GM19468 (cell line): ENCODE measurements around the gene PPOX.
A peak's percentile ranks its signal among the peaks of the same experiment; 100 is the strongest.

Source experiments
- ATAC-seq: cut with Tn5 transposase; IDR thresholded peaks from one replicate; pipeline ENCODE4 v1.9.1; 2021; ENCODE audit warnings: mild to moderate bottlenecking, moderate library complexity, moderate number of reproducible peaks; ENCODE audit not compliant: unreplicated experiment; ENCODE audit errors: extremely low read depth

Gene PPOX

DNA sequence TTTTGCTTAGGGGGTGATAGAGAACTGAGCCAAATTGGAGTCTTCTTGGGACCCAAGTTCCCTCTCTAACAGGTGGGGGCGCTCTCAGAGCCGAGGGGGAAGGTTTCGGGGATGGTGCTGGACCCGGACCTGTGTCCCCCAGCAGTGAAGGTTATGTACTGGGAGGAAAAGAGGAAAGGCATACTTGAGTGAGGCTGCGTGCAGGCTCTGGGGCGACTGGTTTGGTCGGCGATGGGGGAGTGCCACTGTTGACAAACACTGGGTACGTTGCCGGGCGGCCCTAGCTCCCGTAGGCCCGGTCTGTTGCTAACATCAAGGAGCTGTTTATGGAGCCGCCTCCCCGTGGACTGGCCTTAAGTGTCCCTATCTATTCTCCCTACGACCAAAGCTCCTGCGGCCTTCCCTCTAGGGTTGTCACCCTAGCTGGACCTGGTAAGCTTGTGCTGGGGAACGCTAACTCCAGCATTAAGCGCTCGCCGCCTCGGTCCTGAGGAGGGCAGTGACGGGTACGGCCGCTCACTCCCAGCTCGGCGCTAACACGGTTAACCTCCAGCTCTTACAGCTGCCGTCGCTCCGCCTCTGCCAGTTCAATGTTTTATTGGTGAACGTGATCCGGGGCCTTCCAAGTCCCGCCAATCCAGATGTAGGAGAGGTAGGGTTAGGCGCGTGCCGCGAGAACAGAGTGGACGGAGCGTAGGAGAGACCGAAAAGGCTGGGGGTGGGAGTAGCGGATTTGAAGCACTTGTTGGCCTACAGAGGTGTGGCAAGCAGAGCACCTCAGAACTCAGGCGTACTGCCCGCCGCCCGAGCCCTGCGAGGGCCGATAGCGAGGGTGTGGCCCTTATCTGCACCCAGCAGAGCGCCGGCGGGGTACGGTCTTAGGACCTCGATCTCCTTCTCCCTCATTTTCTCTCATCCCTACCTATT is at the start of gene PPOX:
TSS of gene PPOX (plus strand) at position 685 of the 927 bp plus-strand sequence. CDS start 422 bp downstream, outside the sequence.
- peak; percentile 94 for ATAC-seq

DNA sequence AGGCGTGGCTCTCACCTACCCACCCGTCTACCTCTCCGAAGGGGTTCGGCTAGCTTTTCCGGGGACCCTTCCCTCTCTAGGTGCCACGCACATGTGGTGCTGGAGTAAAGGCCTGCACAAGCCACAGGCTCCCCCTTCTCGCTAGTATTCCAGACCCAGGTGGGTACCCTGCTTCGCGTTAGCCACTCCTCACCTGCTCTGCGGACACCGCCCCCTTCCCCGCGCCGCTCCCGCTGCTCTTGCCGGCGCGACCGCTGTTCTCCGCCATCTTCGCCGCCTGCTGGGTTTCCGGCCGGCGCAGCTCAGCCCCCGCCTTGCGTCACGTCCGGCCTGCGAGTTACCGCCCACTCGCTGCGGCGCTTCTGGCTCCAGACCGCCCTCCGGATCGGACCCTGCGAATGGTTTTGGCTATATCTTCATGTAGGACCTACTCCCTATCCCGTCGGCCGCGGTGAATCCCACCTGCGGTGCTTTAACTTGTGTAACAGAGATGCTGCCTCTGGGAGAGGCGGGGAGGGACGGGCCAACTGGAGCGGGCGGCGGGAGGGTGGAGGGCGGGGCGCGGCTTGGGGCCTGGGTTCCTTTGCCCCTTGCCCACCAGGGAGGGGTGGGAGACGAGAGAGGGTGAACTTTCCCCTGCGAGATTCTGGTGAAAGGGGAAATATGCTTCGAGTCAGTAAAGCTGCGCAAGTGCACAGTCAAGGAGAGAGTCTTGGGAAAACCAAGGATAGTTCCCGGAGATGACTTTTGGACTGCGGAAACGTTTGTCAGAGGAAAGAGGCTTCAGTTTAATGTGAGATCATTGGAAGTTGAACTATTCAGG is 48.3 kb upstream of the PPOX start, which contains the start of the genes NIT1 and PFDN2:
TSS of gene NIT1 (plus strand) at position 347 of the 823 bp plus-strand sequence. CDS start at position 419, 72 bp downstream.
TSS of gene PFDN2 (minus strand) at position 279 of the 823 bp plus-strand sequence. CDS start at position 268, 11 bp downstream.
- no peak for ATAC-seq

DNA sequence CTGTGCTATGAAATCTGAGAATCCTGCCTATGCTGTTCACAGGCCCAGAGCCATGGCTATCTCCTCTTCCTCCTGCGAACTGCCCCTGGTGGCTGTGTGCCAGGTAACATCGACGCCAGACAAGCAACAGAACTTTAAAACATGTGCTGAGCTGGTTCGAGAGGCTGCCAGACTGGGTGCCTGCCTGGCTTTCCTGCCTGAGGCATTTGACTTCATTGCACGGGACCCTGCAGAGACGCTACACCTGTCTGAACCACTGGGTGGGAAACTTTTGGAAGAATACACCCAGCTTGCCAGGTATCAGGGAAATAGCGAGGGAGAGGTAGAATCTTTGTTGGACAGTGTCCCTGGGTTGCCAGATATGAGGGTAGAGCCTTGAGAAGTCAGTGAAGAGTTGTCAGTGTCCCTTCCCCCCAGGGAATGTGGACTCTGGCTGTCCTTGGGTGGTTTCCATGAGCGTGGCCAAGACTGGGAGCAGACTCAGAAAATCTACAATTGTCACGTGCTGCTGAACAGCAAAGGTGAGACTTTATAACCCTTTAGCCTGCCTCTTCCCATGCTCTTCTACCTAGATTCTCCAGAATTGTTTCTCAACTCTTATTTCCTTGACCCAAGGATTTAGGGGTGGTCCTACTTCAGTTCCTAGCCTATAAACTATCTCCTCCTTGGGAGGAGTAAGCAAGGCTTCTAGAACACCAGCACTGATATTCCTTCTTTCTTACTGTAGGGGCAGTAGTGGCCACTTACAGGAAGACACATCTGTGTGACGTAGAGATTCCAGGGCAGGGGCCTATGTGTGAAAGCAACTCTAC is 46.9 kb upstream of the PPOX start:
- ATAC-seq, result peak; percentile 22

DNA sequence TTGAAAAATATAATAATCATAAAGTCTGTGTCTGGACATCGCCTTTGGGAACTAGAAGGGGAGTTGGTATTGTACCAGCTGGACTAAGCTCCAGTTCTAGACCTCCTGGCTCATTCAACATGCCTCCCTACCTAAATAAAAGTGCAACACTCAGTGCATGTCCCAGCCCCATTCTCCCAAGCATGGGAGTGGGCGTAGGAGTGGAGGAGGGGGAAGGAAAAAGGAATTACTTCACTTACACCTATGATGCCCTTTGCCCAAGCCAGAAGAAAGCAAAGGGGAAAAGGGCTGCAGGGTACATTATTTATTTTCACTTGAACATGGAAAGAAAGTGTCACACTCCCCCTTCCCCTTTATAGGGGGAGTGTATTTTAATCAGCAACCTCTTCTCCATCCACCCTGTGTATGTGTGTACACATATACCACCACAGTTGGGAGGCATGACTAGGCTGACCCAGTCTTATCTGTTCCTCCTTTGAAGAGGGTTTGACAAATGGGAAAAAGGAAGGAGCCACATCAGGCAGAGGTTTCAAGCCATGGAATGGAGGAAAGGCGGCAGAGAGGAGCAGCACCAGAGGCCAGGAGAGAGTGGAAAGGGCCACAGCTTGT is 45.1 kb upstream of the PPOX start:
- ATAC-seq, result no peak

DNA sequence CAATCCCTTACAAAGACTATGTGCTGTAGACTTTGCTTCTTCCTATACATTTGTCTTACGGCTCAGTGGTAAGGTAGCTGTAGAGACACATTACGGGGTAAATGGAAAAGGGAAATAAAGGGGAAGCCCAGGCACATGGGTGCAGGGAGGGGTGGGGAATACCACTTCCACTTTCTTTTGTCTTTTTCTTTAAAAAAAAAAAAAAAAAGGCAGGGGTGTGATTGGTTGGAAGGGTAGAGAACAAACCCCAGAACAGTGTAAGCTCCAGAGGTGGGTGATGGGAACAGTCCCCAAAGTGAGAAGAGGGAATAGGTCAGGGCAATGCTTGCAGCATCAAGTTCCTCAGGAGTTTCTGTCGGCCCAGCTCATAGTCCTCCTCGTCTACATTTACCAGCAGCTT is 44.4 kb upstream of the PPOX start:
- no peak for ATAC-seq

DNA sequence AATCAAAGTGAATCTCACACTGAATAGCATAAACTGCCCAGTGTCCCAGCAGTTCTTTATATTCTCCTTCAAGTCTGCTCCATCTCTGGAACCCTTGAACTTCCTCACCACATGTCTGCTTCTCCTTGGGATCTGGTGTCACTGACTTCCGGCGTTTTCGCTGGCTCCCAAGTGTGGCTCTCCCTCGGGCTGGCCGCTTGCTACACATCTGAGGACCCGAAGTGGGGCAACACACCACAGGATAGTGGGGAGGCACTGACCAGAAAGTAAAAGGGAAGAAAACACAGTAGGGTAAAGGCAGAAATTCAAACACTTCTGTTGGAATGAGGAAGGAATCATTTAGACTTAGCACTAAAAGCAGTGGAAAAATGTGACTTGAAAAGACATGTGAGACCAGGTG is 43.3 kb upstream of the PPOX start:
- ATAC-seq, result no peak

DNA sequence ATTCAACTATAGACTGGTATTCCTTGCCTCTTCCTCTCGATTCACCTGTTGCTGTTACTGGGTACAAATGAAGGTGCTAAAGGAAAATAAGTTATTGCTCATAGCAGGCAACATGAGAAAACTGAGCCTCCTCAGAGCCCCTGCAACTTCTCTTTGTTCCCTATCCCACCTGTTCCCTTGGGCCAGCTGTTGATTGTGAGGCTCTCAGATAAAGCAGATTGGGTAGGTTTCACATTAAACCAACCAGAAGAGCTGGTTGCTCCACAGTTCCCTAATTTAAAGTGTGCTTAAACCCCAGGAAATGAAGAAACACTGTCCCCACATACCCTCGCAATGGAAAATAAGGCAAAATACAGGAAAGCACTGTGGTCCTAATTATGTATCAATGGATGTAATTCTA is 38.6 kb upstream of the PPOX start:
- no peak for ATAC-seq

DNA sequence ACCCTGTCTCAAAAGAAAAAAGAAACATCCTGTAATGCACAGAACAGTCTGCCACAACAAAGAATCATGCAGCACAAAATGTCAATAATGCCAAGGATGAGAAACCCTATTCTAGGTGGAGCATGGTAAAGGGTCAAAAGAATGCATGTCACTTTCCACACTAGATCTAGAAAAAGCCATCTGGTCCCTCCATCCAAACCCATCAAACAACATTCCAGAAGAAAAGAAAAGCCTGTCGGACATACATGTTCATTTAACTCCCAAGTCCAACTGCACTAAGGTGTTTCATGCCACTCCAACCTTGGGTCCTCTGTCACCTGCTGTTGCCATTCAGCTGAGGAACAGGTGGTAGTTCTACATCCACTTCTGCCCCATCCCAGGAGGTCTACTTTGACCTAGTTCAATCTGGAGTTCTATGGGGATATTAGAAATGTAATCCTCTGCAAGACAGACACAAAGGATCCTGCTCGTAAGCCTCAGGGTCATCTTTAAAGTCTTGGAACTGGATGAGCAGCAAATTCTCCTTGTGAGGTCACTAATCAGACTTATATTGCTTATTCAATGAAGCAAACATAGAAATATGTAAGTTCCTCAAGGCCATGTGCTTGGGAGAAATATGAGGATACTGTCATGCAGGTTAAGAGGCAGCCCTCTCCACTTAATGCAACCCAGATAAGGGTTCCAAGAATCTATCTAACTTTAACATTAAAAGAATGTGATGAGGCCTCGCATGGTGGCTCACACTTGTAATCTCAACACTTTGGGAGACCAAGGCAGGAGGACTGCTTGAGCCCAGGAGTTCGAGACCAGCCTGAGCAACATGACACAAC is 37.4 kb upstream of the PPOX start:
- ATAC-seq, result no peak

DNA sequence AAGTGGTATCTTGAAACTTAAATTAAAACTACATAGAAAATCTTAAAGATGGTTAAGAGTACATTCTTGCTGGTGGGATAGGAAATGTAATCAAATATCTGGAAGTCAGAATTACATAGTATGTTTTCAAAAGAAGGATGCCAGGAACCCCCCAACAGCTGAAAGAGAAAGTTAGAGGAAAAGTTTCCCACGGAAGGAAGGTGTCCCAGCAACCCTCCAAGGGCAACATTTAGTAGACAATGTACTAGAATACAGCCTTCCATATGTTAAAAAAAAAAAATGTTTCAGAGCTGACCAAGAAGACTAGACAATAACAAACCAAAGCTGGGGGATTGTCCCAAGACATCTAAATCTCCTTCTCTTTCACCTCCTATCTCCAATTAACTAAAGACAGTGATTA is 36.0 kb upstream of the PPOX start:
- ATAC-seq, result no peak

DNA sequence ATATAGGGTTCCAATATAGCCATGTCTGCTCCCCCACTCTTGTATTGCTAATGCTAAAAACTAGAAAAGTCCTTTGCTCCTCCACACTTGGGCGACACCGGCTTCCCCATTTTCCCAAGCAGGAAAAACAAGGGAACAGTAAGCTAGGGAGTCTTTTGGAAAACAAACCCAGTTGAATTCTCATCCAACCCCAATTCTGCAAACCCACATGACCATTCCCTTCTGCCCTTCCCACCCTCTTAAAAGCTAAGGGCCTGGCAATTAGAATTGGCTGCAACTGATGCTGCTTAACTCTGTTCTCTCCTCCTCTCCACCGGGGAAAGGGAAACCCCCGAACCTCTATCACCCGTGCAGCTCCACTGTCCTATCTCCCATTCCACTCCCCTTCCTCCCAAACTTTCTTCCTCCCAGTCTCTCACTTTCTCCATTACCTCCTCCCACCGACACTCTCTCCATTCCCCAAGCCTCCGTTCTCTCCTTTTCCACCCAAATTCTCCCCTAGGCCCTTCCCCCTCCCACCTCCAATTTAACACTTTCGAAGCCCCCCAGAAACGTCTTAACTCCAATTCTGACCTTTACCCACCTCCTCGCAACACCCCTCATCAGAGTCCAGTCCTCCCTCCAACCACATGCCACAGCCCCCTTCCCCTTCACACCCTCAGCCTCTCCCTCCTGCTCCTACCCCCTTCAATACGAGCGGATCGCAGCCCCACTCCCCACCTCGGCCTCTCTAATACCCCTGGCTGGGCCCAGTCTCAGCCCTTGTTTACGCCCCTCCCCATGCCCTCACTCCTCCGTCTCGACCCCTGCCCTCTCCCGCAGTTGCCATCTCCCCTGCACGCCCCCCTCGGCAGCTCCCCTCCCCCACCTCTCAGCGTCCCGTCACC is 34.5 kb upstream of the PPOX start:
- no peak for ATAC-seq

DNA sequence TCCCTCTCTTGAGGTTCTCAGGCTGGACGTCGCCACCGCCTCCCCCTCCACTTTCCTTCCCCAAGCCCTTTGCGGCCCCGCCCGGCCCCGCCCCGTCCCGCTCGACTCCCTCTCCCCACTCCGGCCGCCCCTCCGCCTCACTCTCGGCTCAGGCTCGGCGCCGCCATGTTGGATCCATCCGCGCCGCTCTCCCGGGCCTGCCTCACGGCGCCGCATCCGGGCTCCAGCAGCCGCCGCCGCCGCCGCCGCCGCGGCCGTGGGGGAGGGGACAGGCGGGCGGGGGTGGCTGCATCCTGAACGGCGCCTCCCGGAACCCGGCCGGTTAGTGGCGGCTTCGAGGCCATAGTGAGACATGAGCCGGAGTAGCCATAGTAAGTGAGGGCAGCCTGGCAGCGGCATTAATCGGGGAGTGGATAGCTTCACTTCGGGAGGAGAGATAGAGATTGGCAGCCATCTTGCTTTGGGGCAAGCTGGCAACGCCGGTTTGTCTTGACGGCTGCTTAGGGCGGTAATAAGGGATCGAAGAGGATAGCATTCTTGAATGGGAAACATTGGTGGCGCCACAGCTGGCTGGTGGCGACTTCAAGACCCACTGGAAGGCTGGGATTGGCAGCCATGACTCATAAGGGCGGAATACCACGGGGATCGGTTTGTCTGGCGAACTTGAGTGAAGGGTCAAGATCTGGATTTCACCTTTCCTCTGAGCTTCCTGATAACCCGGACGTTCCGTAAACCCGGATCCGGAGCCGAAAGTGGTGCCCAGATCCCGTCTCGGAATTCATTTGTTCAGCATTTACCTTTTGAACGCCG is 33.6 kb upstream of the PPOX start, which contains the start of gene DEDD:
TSS of gene DEDD (minus strand) at position 258 of the 810 bp plus-strand sequence. CDS start 8,205 bp downstream, outside the sequence.
- peak; percentile 88 for ATAC-seq

DNA sequence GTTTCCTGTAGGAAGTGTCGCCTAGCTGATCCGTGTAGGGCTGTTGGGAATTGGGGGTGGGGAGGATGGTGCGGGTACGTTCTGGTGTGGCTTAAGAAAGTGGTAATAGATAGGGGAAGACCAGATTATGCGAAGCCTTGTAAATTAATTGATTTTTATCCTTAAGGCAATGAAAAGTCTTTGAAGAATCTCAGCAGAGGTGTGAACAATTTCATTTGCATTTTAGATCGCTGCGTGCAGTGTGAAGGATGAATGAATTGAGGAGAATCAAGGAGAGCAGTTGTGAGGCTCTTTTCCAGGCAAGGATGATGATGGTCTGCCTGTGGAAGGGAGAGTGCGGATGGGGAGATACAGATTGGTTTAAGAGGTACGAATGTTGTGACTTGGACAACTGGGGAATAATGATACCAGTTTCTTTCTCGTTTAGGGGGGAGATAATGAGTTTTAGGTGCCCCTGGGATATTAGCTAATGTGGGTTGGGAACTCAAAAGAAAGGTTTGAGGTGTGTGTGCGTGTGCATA is 32.9 kb upstream of the PPOX start:
- no peak for ATAC-seq

DNA sequence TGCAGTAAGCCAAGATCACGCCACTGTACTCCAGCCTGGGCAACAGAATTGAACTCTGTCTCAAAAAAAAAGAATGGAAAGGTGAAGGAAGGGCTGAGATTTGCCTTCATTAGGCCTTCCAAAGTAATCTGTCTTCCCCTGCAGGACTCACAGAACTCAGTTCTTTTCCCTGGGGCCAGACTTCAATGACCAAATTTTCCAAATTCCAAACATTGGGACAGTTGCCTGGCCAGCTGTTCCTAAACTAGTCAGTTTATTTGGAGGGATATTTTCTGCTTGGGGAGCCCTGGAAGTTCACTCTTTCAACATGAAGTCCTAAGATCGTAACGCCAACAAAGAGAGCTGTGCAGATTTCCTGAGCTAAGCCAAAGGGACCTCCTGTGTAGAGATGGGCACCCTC is 28.3 kb upstream of the PPOX start:
- ATAC-seq, result no peak

DNA sequence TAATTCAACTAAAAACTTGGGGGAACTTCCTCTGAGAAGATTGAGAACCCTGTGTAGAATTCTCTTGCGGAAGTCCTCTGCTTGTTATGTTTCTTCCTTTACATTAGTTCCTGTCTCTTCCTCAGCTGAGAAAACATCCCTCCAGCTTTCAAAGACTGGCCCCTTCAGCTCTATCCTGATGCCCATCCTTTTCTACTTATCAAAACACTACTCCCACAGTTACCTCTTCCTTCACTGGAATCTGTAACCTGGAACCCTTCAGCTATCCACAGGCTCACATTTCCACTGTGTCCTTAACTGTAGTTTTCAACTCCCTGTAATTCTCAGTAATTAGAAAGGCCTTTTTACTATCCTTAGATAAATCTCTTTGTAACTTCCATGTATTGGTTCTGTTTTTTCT is 27.8 kb upstream of the PPOX start:
- no peak for ATAC-seq

DNA sequence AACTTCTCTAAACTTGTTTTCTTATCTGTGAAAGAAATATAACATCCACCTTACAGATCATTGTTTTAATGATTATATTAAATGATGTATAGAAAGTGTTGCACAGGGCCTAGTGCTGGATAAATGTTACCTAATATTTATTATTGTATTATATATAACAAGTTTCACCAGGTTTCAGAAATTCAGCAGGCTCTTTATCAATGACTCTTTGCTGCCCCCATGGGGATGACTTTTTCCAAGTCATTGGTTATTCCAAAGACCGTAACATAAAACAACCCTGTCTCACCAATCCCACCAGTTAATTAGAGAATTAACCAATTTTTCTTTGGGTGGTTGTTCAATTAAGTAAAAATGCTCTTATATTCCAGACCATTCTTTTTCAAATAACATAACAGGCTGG is 26.5 kb upstream of the PPOX start:
- ATAC-seq, result no peak

DNA sequence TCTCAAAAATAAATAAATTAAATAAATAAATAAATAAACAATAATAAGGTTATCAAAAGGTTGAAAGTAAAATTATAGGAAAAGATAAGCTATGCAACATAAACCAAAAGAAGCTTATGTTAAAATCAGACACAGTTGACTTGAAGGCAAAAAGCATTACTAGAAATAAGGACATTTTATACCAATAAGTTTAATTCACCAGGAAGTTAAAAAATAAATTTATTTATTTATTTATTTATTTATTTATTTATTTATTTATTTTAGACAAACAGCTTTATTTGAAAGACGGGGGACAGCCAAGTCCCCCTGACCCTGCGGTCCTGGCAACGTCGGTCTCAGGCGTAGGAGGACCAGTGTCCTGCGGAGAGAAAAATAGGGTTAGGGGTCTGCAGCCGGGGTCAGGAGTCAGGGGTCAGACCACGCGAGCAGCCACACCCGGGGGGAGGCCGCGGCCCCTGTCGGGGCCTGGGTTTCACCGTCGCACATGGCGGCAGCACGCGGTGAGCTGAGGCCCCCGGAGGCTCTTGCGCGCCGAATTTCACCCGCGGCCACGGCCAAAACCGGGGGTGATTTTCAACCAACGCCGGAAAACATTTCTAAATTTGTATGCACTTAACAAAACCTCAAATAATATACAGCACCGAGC is 25.3 kb upstream of the PPOX start:
- no peak for ATAC-seq
